Glutamatergic neuron (in vitro differentiated cells): ENCODE measurements around the gene GBA3. TPM values are rescaled to one million over a fixed set of nuclear protein-coding genes. Genes with fewer than 3 reads are reported as not detected.

ENCODE experiments used
- DNase-seq: peaks from one replicate; pipeline ENCODE4 v3.0.0; 2022
- H3K27ac Mint-ChIP-seq: one replicate; pipeline ENCODE4 v1.8.0; 2020; ENCODE audit warnings: mild to moderate bottlenecking, mixed read lengths, inconsistent platforms; ENCODE audit not compliant: unreplicated experiment
- H3K27me3 Mint-ChIP-seq: one replicate; pipeline ENCODE4 v1.8.0; 2020; ENCODE audit warnings: mild to moderate bottlenecking, moderate library complexity, mixed read lengths, inconsistent platforms; ENCODE audit not compliant: unreplicated experiment
- H3K36me3 Mint-ChIP-seq: one replicate; pipeline ENCODE4 v1.8.0; 2020; ENCODE audit warnings: mild to moderate bottlenecking, mixed read lengths, inconsistent platforms; ENCODE audit not compliant: unreplicated experiment
- H3K4me1 Mint-ChIP-seq: one replicate; pipeline ENCODE4 v1.8.0; 2020; ENCODE audit warnings: mild to moderate bottlenecking, low read depth, mixed read lengths, inconsistent platforms; ENCODE audit not compliant: unreplicated experiment
- H3K4me3 Mint-ChIP-seq: one replicate; pipeline ENCODE4 v1.8.0; 2020; ENCODE audit warnings: mild to moderate bottlenecking, mixed read lengths, inconsistent platforms; ENCODE audit not compliant: unreplicated experiment
- H3K9me3 Mint-ChIP-seq: one replicate; pipeline ENCODE4 v1.8.0; 2020; ENCODE audit warnings: mild to moderate bottlenecking, moderate library complexity, mixed read lengths, inconsistent platforms; ENCODE audit not compliant: unreplicated experiment
- total RNA-seq: library from RNA; stranded (reverse); fragmentation: NEBNext Ultra II Directional; extraction: Animal tissue kit (Norgen Biotek cat#: 25700); gene quantifications from one replicate; pipeline ENCODE4 v1.2.1, GENCODE V29; 2021; ENCODE audit not compliant: unreplicated experiment
- TF ChIP-seq, protein P1 (sequence below): fragments of 200-600 bp; sonication (generic); IDR thresholded peaks from one replicate; pipeline ENCODE4 v1.5.0; 2021; ENCODE audit not compliant: partially characterized antibody, unreplicated experiment

The GBA3 gene
- total RNA-seq, 1 donor from 2014 or later: 0.32 TPM

GRCh38 chr4:22745234-22745633 is 52.5 kb downstream of the GBA3 start:
- TF ChIP-seq, protein P1, sequence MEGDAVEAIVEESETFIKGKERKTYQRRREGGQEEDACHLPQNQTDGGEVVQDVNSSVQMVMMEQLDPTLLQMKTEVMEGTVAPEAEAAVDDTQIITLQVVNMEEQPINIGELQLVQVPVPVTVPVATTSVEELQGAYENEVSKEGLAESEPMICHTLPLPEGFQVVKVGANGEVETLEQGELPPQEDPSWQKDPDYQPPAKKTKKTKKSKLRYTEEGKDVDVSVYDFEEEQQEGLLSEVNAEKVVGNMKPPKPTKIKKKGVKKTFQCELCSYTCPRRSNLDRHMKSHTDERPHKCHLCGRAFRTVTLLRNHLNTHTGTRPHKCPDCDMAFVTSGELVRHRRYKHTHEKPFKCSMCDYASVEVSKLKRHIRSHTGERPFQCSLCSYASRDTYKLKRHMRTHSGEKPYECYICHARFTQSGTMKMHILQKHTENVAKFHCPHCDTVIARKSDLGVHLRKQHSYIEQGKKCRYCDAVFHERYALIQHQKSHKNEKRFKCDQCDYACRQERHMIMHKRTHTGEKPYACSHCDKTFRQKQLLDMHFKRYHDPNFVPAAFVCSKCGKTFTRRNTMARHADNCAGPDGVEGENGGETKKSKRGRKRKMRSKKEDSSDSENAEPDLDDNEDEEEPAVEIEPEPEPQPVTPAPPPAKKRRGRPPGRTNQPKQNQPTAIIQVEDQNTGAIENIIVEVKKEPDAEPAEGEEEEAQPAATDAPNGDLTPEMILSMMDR: no peak
- Mint-ChIP-seq H3K9me3 (no peaks in the 10 kb centered on the region), H3K27me3 (no peaks in the 10 kb centered on the region), H3K4me3 (no peak overlapping the region), H3K4me1 (no peaks in the 10 kb centered on the region), H3K27ac (no peak overlapping the region), H3K36me3 (no peaks in the 10 kb centered on the region)
- no peak for DNase-seq

DNA sequence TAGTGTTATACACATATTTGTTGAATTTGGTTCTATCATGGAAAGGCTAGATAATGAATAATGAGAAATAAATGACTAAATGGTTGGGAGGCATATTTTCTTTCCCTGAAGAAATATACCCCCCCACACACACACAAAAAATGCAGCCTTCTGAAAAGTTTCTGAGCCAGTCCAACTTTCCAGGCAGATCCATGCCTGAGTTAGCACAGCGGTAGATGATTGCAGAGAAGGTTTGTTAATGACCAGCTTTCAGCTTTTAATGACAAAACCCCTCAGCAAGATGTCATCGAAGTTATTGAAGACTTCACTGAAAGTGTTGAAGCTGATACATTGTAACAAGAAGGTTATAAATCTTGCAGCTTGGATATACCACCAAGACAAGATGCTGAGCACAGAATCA is 61.4 kb downstream of the GBA3 start:
- TF ChIP-seq, protein P1: no peak
- no peak for DNase-seq
- no peak overlapping the region for H3K27ac Mint-ChIP-seq
- H3K4me1 Mint-ChIP-seq: no peaks in the 10 kb centered on the region
- H3K9me3 Mint-ChIP-seq: peaks cover 2% of the 10 kb centered on the region
- no peaks in the 10 kb centered on the region for H3K36me3 Mint-ChIP-seq
- no peak overlapping the region for H3K4me3 Mint-ChIP-seq
- no peaks in the 10 kb centered on the region for H3K27me3 Mint-ChIP-seq

DNA sequence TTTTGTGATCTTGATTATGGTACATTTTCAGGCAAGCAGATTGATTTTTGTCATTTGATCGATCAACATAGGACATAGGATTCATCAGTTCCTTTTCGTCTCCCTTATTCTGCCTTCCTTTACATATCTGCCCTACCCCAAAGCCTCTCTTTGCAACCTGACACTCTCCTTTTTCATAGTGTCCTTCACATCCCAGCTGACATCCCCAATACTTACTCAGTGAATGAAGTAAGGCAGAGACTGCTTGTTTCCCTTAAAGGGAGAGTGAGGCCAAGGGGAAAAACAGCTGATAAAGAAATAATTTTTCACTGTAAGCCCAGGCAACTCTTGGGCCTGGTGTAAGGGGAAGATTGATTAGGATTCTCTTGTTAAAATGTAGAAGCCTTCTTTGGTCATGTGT is 69.8 kb downstream of the GBA3 start:
- H3K27me3 Mint-ChIP-seq: peaks cover 2% of the 10 kb centered on the region

DNA sequence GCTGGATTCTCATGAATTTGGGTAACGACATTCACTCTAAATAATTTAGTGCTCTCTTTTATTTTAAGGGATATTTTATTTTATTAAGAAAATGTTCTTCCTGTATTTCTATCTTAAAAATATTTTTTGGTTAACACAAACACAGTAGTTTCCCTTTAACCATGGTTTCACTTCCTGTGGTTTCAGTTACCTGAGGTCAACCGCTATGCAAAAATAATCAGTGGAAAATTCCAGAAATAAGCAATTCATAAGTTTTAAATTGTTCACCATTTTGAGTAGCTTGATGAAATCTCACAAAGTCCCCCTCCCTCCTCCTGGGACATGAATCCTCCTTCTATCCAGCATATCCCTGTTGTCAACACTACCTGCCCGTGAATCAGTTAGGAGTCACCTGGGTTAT is 71.4 kb downstream of the GBA3 start:
- Mint-ChIP-seq H3K9me3 (peaks cover 2% of the 10 kb centered on the region), H3K4me1 (peaks cover 5% of the 10 kb centered on the region), H3K27me3 (peaks cover 2% of the 10 kb centered on the region), H3K36me3 (no peaks in the 10 kb centered on the region), H3K4me3 (no peak overlapping the region), H3K27ac (no peak overlapping the region)
- DNase-seq: no peak
- TF ChIP-seq, protein P1: no peak

More for the DNA sequence above, 69.8 kb downstream of the GBA3 start:
- Mint-ChIP-seq H3K27ac (no peak overlapping the region), H3K4me3 (no peak overlapping the region), H3K36me3 (no peaks in the 10 kb centered on the region), H3K9me3 (no peaks in the 10 kb centered on the region), H3K4me1 (peaks cover 5% of the 10 kb centered on the region)
- DNase-seq: no peak
- TF ChIP-seq, protein P1: no peak

DNA sequence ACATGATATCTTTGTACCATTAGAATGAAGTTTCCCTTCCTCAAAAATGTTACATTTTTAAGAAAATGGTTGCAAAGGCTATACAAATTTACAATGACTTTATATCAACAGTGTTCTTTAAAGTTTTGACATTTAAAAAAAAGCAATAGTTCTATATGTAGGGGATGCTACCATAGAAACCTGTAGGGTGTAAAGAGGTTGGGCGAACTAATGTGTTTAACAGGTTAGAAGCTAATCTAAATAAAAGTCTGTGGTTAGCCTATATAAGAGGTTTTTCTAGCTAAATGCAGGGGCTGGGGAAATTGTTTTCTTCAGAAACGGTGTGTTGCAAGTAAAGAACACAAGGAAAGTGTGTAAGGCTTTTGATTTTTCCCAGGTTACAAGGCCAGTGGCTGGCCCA is 73.3 kb downstream of the GBA3 start:
- TF ChIP-seq, protein P1: no peak
- Mint-ChIP-seq H3K27me3 (peaks cover 2% of the 10 kb centered on the region), H3K27ac (no peak overlapping the region), H3K4me3 (no peak overlapping the region), H3K9me3 (peaks cover 2% of the 10 kb centered on the region), H3K4me1 (peaks cover 5% of the 10 kb centered on the region), H3K36me3 (peaks cover 12% of the 10 kb centered on the region)
- DNase-seq: no peak
